CD4-positive, alpha-beta T cell treated with Interleukin-21 for 1 hour (primary cell): ENCODE measurements around the gene CRY2.
A peak's percentile ranks its signal among the peaks of the same experiment; 100 is the strongest.

Source experiments
- DNase-seq: peaks from one replicate; pipeline ENCODE4 v3.0.0-alpha.2; 2020

Gene CRY2

GRCh38 chr11:45850446-45850845 lies 3.2 kb downstream of the CRY2 start:
- no peak for DNase-seq

- DNase-seq, result no peak
These were observed 4.0 kb downstream of the CRY2 start for GRCh38 chr11:45851228-45851627.

- DNase-seq, result no peak
These were observed 4.9 kb downstream of the CRY2 start for GRCh38 chr11:45852018-45852711.

GRCh38 chr11:45852712-45853101 lies 5.4 kb downstream of the CRY2 start:
- DNase-seq, result no peak

GRCh38 chr11:45853332-45854219 lies 6.3 kb downstream of the CRY2 start:
- DNase-seq, result no peak

GRCh38 chr11:45855308-45855707 lies 8.0 kb downstream of the CRY2 start:
- DNase-seq, result no peak

- DNase-seq, result no peak
These were observed 8.8 kb downstream of the CRY2 start for GRCh38 chr11:45856044-45856468.

GRCh38 chr11:45857961-45858474 lies 10.7 kb downstream of the CRY2 start:
- DNase-seq, result no peak

GRCh38 chr11:45858751-45859398 lies 11.6 kb downstream of the CRY2 start:
- DNase-seq, result no peak

- DNase-seq, result no peak
These were observed 12.4 kb downstream of the CRY2 start for GRCh38 chr11:45859661-45860140.

- DNase-seq, result no peak
These were observed 13.1 kb downstream of the CRY2 start for GRCh38 chr11:45860348-45860747.

- DNase-seq, result no peak
These were observed 13.7 kb downstream of the CRY2 start for GRCh38 chr11:45860764-45861510.

GRCh38 chr11:45864041-45864440 lies 16.8 kb downstream of the CRY2 start:
- DNase-seq, result no peak

GRCh38 chr11:45869551-45869950 lies 22.3 kb downstream of the CRY2 start:
- DNase-seq, result no peak

GRCh38 chr11:45870706-45871105 lies 23.4 kb downstream of the CRY2 start:
- no peak for DNase-seq

GRCh38 chr11:45871638-45872037 lies 24.4 kb downstream of the CRY2 start:
- DNase-seq, result no peak

- DNase-seq, result peak; percentile 47
These were observed 25.5 kb downstream of the CRY2 start for GRCh38 chr11:45872651-45873356.

- no peak for DNase-seq
These were observed 29.1 kb downstream of the CRY2 start for GRCh38 chr11:45876401-45876800.

GRCh38 chr11:45877221-45877620 lies 29.9 kb downstream of the CRY2 start:
- DNase-seq, result no peak

- DNase-seq, result no peak
These were observed 30.6 kb downstream of the CRY2 start for GRCh38 chr11:45877845-45878244.

- DNase-seq, result no peak
These were observed 32.8 kb downstream of the CRY2 start for GRCh38 chr11:45879803-45880686.
